Measurements from ENCODE around the gene ZNF439.
"Not testable (repeated sequence)": the region's sequence is repeated elsewhere in the genome, so short reads cannot be mapped to it uniquely, and the experiment has no call there.

Gene ZNF439

GRCh38 chr19:11835626-11836066 lies 12.9 kb upstream of the ZNF439 start:
- H3K36me3 ChIP-seq (ENCODE audit: insufficient read depth, low read length): peaks cover 34% of the 10 kb centered on the region

GRCh38 chr19:11843722-11844121 lies 4.8 kb upstream of the ZNF439 start:
- Histone ChIP-seq H3K36me3 (ENCODE audit: insufficient read depth, low read length) (no peaks in the 10 kb centered on the region), H3K9ac (ENCODE audit: low read depth, low read length) (no peak overlapping the region), H3K4me2 (ENCODE audit: low read length) (no peak overlapping the region), H3K4me1 (ENCODE audit: control insufficient read depth, insufficient read depth, low read length) (peaks cover 4% of the 10 kb centered on the region), H3K4me3 (ENCODE audit: low read length) (no peak overlapping the region), H3K9me3 (replicated peaks; ENCODE audit: low read length) (no peaks in the 10 kb centered on the region), H3K27me3 (ENCODE audit: control insufficient read depth, insufficient read depth, low read length) (no peaks in the 10 kb centered on the region)

More at GRCh38 chr19:11835626-11836066, 12.9 kb upstream of the ZNF439 start:
- H3K27me3 ChIP-seq (ENCODE audit: control insufficient read depth, insufficient read depth, low read length); H3K4me3 ChIP-seq (ENCODE audit: low read length); H3K9ac ChIP-seq (ENCODE audit: low read depth, low read length); H3K4me1 ChIP-seq (ENCODE audit: control insufficient read depth, insufficient read depth, low read length); H3K4me2 ChIP-seq (ENCODE audit: low read length): not testable (repeated sequence)
- peaks cover 30% of the 10 kb centered on the region for H3K9me3 ChIP-seq (replicated peaks; ENCODE audit: low read length)

GRCh38 chr19:11847615-11848014 lies 911 bp upstream of the ZNF439 start:
- H3K9me3 ChIP-seq (replicated peaks; ENCODE audit: low read length); H3K4me2 ChIP-seq (ENCODE audit: low read length); H3K4me3 ChIP-seq (ENCODE audit: low read length); H3K27me3 ChIP-seq (ENCODE audit: control insufficient read depth, insufficient read depth, low read length); H3K36me3 ChIP-seq (ENCODE audit: insufficient read depth, low read length); H3K9ac ChIP-seq (ENCODE audit: low read depth, low read length): not testable (repeated sequence)
- H3K4me1 ChIP-seq (ENCODE audit: control insufficient read depth, insufficient read depth, low read length): peaks cover 10% of the 10 kb centered on the region

- peak overlapping the region; percentile 80 for H3K4me3 ChIP-seq (ENCODE audit: low read length)
These were observed 329 bp upstream of the ZNF439 start for GRCh38 chr19:11848200-11848593.

DNA sequence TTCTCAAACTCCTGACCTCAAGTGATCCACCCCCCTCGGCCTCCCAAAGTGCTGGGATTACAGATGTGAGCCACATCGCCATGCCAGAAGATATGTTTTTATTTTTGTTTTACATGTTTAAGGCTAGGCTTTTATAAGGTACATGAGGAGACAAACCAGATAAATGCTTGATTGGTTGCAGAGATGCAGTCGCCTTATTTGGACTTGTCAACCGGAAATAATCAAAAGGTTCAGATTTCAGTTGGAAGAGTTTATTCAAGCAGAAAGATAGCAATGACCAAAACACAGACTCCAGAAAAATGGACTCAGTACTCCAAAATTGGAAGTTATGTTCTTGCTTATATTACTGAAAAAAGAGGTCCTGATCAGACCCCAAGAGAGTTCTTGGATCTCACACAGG lies 1.8 kb downstream of the ZNF439 start:
- H3K9me3 ChIP-seq (replicated peaks; ENCODE audit: low read length); H3K36me3 ChIP-seq (ENCODE audit: insufficient read depth, low read length); H3K9ac ChIP-seq (ENCODE audit: low read depth, low read length); H3K4me3 ChIP-seq (ENCODE audit: low read length); H3K4me2 ChIP-seq (ENCODE audit: low read length); H3K27me3 ChIP-seq (ENCODE audit: control insufficient read depth, insufficient read depth, low read length): not testable (repeated sequence)
- peaks cover 10% of the 10 kb centered on the region for H3K4me1 ChIP-seq (ENCODE audit: control insufficient read depth, insufficient read depth, low read length)

More at GRCh38 chr19:11848200-11848593, 329 bp upstream of the ZNF439 start:
- no peak overlapping the region for H3K9ac ChIP-seq (ENCODE audit: low read depth, low read length)
- no peaks in the 10 kb centered on the region for H3K36me3 ChIP-seq (ENCODE audit: insufficient read depth, low read length)
- H3K27me3 ChIP-seq (ENCODE audit: control insufficient read depth, insufficient read depth, low read length): no peaks in the 10 kb centered on the region
- H3K4me1 ChIP-seq (ENCODE audit: control insufficient read depth, insufficient read depth, low read length): peaks cover 10% of the 10 kb centered on the region
- H3K9me3 ChIP-seq (replicated peaks; ENCODE audit: low read length): no peaks in the 10 kb centered on the region
- peak overlapping the region; percentile 83 for H3K4me2 ChIP-seq (ENCODE audit: low read length)

- Histone ChIP-seq H3K9me3 (replicated peaks; ENCODE audit: low read length) (no peaks in the 10 kb centered on the region), H3K9ac (ENCODE audit: low read depth, low read length) (no peak overlapping the region), H3K36me3 (ENCODE audit: insufficient read depth, low read length) (peaks cover 4% of the 10 kb centered on the region), H3K27me3 (ENCODE audit: control insufficient read depth, insufficient read depth, low read length) (no peaks in the 10 kb centered on the region), H3K4me1 (ENCODE audit: control insufficient read depth, insufficient read depth, low read length) (peaks cover 7% of the 10 kb centered on the region), H3K4me3 (ENCODE audit: low read length) (no peak overlapping the region), H3K4me2 (ENCODE audit: low read length) (no peak overlapping the region)
These were observed 4.8 kb downstream of the ZNF439 start for GRCh38 chr19:11853358-11853757.

DNA sequence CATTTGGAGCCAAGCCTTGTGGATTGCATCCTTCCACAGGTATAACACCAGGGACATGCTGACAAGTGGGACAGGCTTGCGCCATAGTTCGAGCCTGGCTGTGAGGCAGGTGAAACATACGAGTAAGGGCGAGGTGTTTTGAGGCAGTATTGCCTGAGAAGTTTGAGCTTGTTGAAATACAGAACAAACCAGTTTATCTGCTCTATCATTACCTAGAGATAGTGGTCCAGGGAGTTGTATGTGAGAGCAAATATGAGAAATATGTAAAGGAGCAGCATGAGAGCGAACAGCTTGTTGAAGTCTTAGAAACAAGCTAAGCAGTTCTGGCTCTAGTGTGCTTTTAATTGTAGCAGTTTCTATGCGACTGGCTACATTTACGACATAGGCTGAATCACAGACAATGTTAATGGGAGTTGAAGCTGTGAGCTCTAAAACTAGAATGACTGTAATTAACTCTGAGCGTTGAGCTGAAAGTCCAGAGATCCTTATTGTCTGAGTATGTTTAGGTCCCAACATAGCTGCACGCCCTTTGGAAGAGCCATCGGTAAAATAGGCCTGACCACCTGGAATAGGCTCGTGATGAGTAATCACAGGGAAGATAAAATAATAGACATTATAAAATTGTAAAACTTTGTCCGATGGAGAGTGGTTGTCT lies 8.2 kb downstream of the ZNF439 start:
- Histone ChIP-seq H3K27me3 (ENCODE audit: control insufficient read depth, insufficient read depth, low read length) (no peaks in the 10 kb centered on the region), H3K4me3 (ENCODE audit: low read length) (no peak overlapping the region), H3K9me3 (replicated peaks; ENCODE audit: low read length) (peaks cover 3% of the 10 kb centered on the region), H3K9ac (ENCODE audit: low read depth, low read length) (no peak overlapping the region), H3K36me3 (ENCODE audit: insufficient read depth, low read length) (peaks cover 4% of the 10 kb centered on the region), H3K4me1 (ENCODE audit: control insufficient read depth, insufficient read depth, low read length) (no peaks in the 10 kb centered on the region), H3K4me2 (ENCODE audit: low read length) (no peak overlapping the region)

DNA sequence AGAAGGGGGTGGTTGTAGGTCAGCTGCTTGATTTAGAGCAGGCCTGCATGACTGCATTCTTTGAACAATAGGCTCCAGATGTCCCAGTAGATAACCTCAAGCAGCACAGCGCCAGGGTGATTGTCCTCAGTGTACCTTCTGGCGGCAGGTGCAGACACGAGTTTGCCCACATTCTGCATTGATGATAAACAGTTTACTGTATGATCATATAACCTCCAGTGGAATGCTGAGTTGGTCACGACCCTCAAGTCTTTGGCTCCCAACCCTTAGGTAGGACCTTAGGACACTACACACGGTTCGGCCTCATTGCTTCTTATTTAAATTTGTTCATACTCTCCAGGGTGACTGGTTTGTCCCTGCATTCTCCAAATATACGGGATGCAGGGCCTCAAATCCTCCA lies 12.2 kb downstream of the ZNF439 start:
- Histone ChIP-seq H3K27me3 (ENCODE audit: control insufficient read depth, insufficient read depth, low read length) (no peaks in the 10 kb centered on the region), H3K4me3 (ENCODE audit: low read length) (no peak overlapping the region), H3K4me2 (ENCODE audit: low read length) (no peak overlapping the region), H3K36me3 (ENCODE audit: insufficient read depth, low read length) (no peaks in the 10 kb centered on the region), H3K9ac (ENCODE audit: low read depth, low read length) (no peak overlapping the region), H3K9me3 (replicated peaks; ENCODE audit: low read length) (peaks cover 3% of the 10 kb centered on the region), H3K4me1 (ENCODE audit: control insufficient read depth, insufficient read depth, low read length) (no peaks in the 10 kb centered on the region)

DNA sequence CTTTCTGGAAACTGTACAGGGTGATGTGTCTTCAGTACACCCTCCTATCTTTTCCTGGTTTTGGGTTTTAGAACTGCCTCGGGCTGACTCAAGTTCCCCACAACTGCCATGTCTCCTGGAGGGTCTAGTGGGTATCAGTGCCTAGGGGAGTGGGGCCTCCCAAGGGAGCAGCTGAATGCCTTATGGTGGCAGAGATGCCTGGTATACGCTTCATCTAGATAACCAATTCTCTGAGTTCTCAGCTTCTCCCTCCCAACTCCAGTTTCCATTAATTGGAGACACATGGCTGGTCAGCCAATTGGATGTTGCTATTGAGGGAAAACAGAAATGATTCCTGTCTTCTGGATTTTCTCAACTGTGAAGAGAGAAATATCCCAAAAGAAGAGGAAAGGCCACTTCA lies 12.8 kb downstream of the ZNF439 start:
- H3K9me3 ChIP-seq (replicated peaks; ENCODE audit: low read length): peaks cover 5% of the 10 kb centered on the region
- no peak overlapping the region for H3K4me3 ChIP-seq (ENCODE audit: low read length)
- peaks cover 2% of the 10 kb centered on the region for H3K36me3 ChIP-seq (ENCODE audit: insufficient read depth, low read length)

GRCh38 chr19:11867766-11868165 lies 19.2 kb downstream of the ZNF439 start:
- H3K4me2 ChIP-seq (ENCODE audit: low read length); H3K4me1 ChIP-seq (ENCODE audit: control insufficient read depth, insufficient read depth, low read length); H3K27me3 ChIP-seq (ENCODE audit: control insufficient read depth, insufficient read depth, low read length); H3K9ac ChIP-seq (ENCODE audit: low read depth, low read length); H3K4me3 ChIP-seq (ENCODE audit: low read length): not testable (repeated sequence)
- H3K36me3 ChIP-seq (ENCODE audit: insufficient read depth, low read length): peaks cover 26% of the 10 kb centered on the region
- H3K9me3 ChIP-seq (replicated peaks; ENCODE audit: low read length): peaks cover 35% of the 10 kb centered on the region

More for the DNA sequence above, 12.8 kb downstream of the ZNF439 start:
- Histone ChIP-seq H3K4me1 (ENCODE audit: control insufficient read depth, insufficient read depth, low read length) (no peaks in the 10 kb centered on the region), H3K27me3 (ENCODE audit: control insufficient read depth, insufficient read depth, low read length) (no peaks in the 10 kb centered on the region), H3K9ac (ENCODE audit: low read depth, low read length) (no peak overlapping the region), H3K4me2 (ENCODE audit: low read length) (no peak overlapping the region)

DNA sequence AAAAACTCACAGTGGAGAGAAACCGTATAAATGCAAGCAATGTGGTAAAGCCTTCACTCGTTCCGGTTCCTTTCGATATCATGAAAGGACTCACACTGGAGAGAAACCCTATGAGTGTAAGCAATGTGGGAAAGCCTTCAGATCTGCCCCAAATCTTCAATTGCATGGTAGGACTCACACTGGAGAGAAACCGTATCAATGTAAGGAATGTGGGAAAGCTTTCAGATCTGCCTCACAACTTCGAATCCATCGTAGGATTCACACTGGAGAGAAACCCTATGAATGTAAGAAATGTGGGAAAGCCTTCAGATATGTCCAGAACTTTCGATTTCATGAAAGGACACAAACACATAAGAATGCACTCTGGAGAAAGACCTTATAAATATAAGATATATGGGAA lies 19.7 kb downstream of the ZNF439 start:
- H3K27me3 ChIP-seq (ENCODE audit: control insufficient read depth, insufficient read depth, low read length): no peaks in the 10 kb centered on the region
- H3K4me3 ChIP-seq (ENCODE audit: low read length): no peak overlapping the region
- no peak overlapping the region for H3K4me2 ChIP-seq (ENCODE audit: low read length)
- H3K36me3 ChIP-seq (ENCODE audit: insufficient read depth, low read length): peaks cover 26% of the 10 kb centered on the region
- H3K9me3 ChIP-seq (replicated peaks; ENCODE audit: low read length): peaks cover 35% of the 10 kb centered on the region
- no peak overlapping the region for H3K9ac ChIP-seq (ENCODE audit: low read depth, low read length)
- H3K4me1 ChIP-seq (ENCODE audit: control insufficient read depth, insufficient read depth, low read length): no peaks in the 10 kb centered on the region

GRCh38 chr19:11872624-11873023 lies 24.1 kb downstream of the ZNF439 start:
- H3K4me3 ChIP-seq (ENCODE audit: low read length): no peak overlapping the region
- no peak overlapping the region for H3K9ac ChIP-seq (ENCODE audit: low read depth, low read length)
- no peaks in the 10 kb centered on the region for H3K27me3 ChIP-seq (ENCODE audit: control insufficient read depth, insufficient read depth, low read length)
- H3K4me1 ChIP-seq (ENCODE audit: control insufficient read depth, insufficient read depth, low read length): no peaks in the 10 kb centered on the region
- no peak overlapping the region for H3K4me2 ChIP-seq (ENCODE audit: low read length)
- peaks cover 21% of the 10 kb centered on the region for H3K9me3 ChIP-seq (replicated peaks; ENCODE audit: low read length)
- peaks cover 16% of the 10 kb centered on the region for H3K36me3 ChIP-seq (ENCODE audit: insufficient read depth, low read length)

Measured in skeletal muscle satellite cell (primary cell).